ENCODE measurements around the gene KDM7A. TPM values are rescaled to one million over a fixed set of nuclear protein-coding genes. Genes with fewer than 3 reads are reported as not detected.
A peak's percentile ranks its signal among the peaks of the same experiment; 100 is the strongest.

Gene KDM7A
- total RNA-seq (2011; cell fraction: chromatin; rRNA removed; ENCODE audit: low replicate concordance): 15.5 and 30.7 TPM in 2 replicates
- total RNA-seq (2011; cell fraction: nucleolus; rRNA removed): 5.2 and 9.6 TPM in 2 replicates
- total RNA-seq (2011; cell fraction: nucleoplasm; rRNA removed): 11.7 and 17.5 TPM in 2 replicates
- total RNA-seq (2014; rRNA removed): 7.4 and 8.4 TPM in 2 replicates
- 7.0 and 8.2 TPM in 2 replicates for total RNA-seq (2014; rRNA removed; fragmentation: Illumina TruSeq; extraction: Trizol)
- 3.5 and 4.1 TPM in 2 replicates for total RNA-seq (2015; rRNA removed; fragmentation: Illumina TruSeq; extraction: Trizol)
- 7.6 and 7.8 TPM in 2 replicates for total RNA-seq (2021)
- 6.4 and 7.6 TPM in 2 replicates for polyA plus RNA-seq (2011; rRNA removed)
- 2.1 and 3.7 TPM in 2 replicates for polyA plus RNA-seq (2011; cell fraction: cytosol; rRNA removed)
- polyA plus RNA-seq (2011; cell fraction: nucleus; rRNA removed): 15.0 and 21.3 TPM in 2 replicates
- polyA plus RNA-seq (2012): 2.9 and 5.2 TPM in 2 replicates
- 8.3 and 10.3 TPM in 2 replicates for polyA plus RNA-seq (2014; fragmentation: Illumina TruSeq; extraction: Trizol)
- 1 to 10 TPM in 1 of 2 experiments, under 1 TPM in 1; 0.90 to 1.3 TPM for polyA plus RNA-seq (2014; fragmentation: Nextera tagmentation; extraction: Ambion mirVana)
- polyA plus RNA-seq (2014; rRNA removed): 4.4 and 6.7 TPM in 2 replicates
- polyA minus RNA-seq (2011; rRNA and poly(A)+ RNA removed): 21.0 and 23.1 TPM in 2 replicates
- 7.3 and 9.8 TPM in 2 replicates for polyA minus RNA-seq (2011; cell fraction: cytosol; rRNA and poly(A)+ RNA removed)
- polyA minus RNA-seq (2011; cell fraction: nucleus; rRNA and poly(A)+ RNA removed): 9.2 and 16.3 TPM in 2 replicates
- Bru-seq, nascent RNA: percentile 72 among the genes with signal in this experiment
- percentile 78 among the genes with signal in this experiment for BruChase-seq, experiment 1, labeled RNA remaining after a 2-hour chase
- BruChase-seq, experiment 2, labeled RNA remaining after a 6-hour chase: percentile 78 among the genes with signal in this experiment
- long read RNA-seq, experiment 1, full-length matches to known transcripts: 8 of 18 reads
- long read RNA-seq, experiment 1, partial matches to known transcripts: 1 of 18 reads
- long read RNA-seq, experiment 1, other reads (novel, unspliced or antisense): 9 of 18 reads
- long read RNA-seq, experiment 2, partial matches to known transcripts: 0 of 4 reads
- long read RNA-seq, experiment 2, other reads (novel, unspliced or antisense): 4 of 4 reads
- long read RNA-seq, experiment 3, partial matches to known transcripts: 6 of 8 reads
- long read RNA-seq, experiment 3, other reads (novel, unspliced or antisense): 2 of 8 reads

GRCh38 chr7:140176811-140177702 lies at the start of gene KDM7A:
Gene KDM7A, minus strand, starts transcription at chr7:140176983. Its CDS starts 46 bp downstream, at chr7:140176937.
- peak; percentile 96 to 98 (median 96) for DNase-seq (ENCODE audit: extremely low read depth in 1 of 4, low spot score in 3 of 4)
- H3K9ac ChIP-seq (ENCODE audit: insufficient read depth in 1 of 2, low read depth in 2 of 2, low read length in 2 of 2): peak within 1 kb of the TSS; percentile 80 to 96
- H3K36me3 ChIP-seq (ENCODE audit: control insufficient read depth, insufficient read depth, low read length): no peaks in the 10 kb centered on the region; the same call in 2 of the 3 replicates
- no peaks in the 10 kb centered on the region for H4K20me1 ChIP-seq (replicated peaks; ENCODE audit: control insufficient read depth, insufficient read depth, low read length)
- peak within 1 kb of the TSS; percentile 79 for H3K27ac ChIP-seq (ENCODE audit: extremely low read depth, low read depth, low read length)
- H3K4me2 ChIP-seq (ENCODE audit: insufficient read depth, low read length): peak within 1 kb of the TSS; percentile 91
- no peaks in the 10 kb centered on the region for H3K9me1 ChIP-seq (ENCODE audit: control insufficient read depth, insufficient read depth, low read length)
- in situ Hi-C loops (cut with MboI): no loop called here
- under 1% methylated on average over 112 of the region's 132 CpGs for WGBS (ENCODE audit: insufficient coverage, low coverage, missing lambda C conversion rate)
- ATAC-seq: peak; percentile 89
- peak within 1 kb of the TSS; percentile 91 for H2AFZ ChIP-seq (ENCODE audit: low read depth, low read length)
- intact Hi-C loops (cut with micrococcal nuclease): loop anchor here (1.0 to 10.0 kb wide), 3 partner anchors 54 to 478 kb away; partner anchors contain the start of gene MKRN1
- BruUV-seq (replicated peaks): TSS peak; percentile 89
- ChIA-PET CTCF (ENCODE audit: low intra/inter-chr PET ratio) (interaction anchor here (3.4 kb wide), 1 partner anchor 149 kb away, joined by 24 read pairs; no protein-coding TSS in a partner anchor), POLR2A (interaction anchor here (0.6 to 2.2 kb wide), 22 partner anchors 8 to 541 kb away, joined by 3 to 17 read pairs (median 4); no protein-coding TSS in a partner anchor)
- peak within 1 kb of the TSS; percentile 73 for H3K4me3 ChIP-seq
- peak; percentile 26 for FAIRE-seq
- H3K4me1 ChIP-seq (replicated peaks in 1 of 2; ENCODE audit: control insufficient read depth in 2 of 2, insufficient read depth in 2 of 2, low read length in 2 of 2): peaks cover 5 to 24% of the 10 kb centered on the region in 2 experiments
- no peaks in the 10 kb centered on the region; a peak in 1 of 5 replicates for H3K27me3 ChIP-seq (ENCODE audit: control insufficient read depth in 2 of 2, insufficient read depth in 2 of 2, low read length in 2 of 2)
- peaks cover 9% of the 10 kb centered on the region for H3K79me2 ChIP-seq (ENCODE audit: control insufficient read depth, insufficient read depth, low read length)
- H3K9me3 ChIP-seq (replicated peaks; ENCODE audit: control insufficient read depth, insufficient read depth, low read depth, low read length): peaks cover 5% of the 10 kb centered on the region; the same call in 1 of the 2 replicates
- TF ChIP-seq TCF15 (CRISPR knock-in tag; IDR thresholded peaks at IDR 0.05): no peak
- no peak for TF ChIP-seq KLF16 (IDR thresholded peaks at IDR 0.05)
- TF ChIP-seq STAG1 (CRISPR knock-in tag; IDR thresholded peaks at IDR 0.05; ENCODE audit: borderline replicate concordance): peak; percentile 37
- no peak for TF ChIP-seq MED1 (CRISPR knock-in tag; IDR thresholded peaks at IDR 0.05; ENCODE audit: borderline replicate concordance)
- peak; percentile 30; the same call in 1 of the 2 replicates for TF ChIP-seq NCOR1 (IDR thresholded peaks at IDR 0.05)
- peak; percentile 99 for TF ChIP-seq ZNF766 (CRISPR knock-in tag; conservative IDR thresholded peaks at IDR 0.05)
- TF ChIP-seq ZNF75A (CRISPR knock-in tag; IDR thresholded peaks at IDR 0.05): no peak
- peak; percentile 57; the same call in 1 of the 2 replicates for TF ChIP-seq ATF2 (CRISPR knock-in tag; IDR thresholded peaks at IDR 0.05)

Measured in K562 (cell line).